Activated T-helper 1 cell treated with anti-CD3 and anti-CD28 coated beads, Interleukin-12 subunit alpha, Interleukin-12 subunit beta, Interleukin-2, Interleukin-4 antibody, amounts not matched to agents 30 ng/mL and 10 ng/mL and 1 ng/mL, durations not matched to agents 14 hours and 24 hours and 36 hours (primary cell): ENCODE measurements around the gene MYH16. TPM values are rescaled to one million over a fixed set of nuclear protein-coding genes. Genes with fewer than 3 reads are reported as not detected.
"Not testable (repeated sequence)": the region's sequence is repeated elsewhere in the genome, so short reads cannot be mapped to it uniquely, and the experiment has no call there.

Experiments
- DNase-seq: peaks from one replicate; pipeline ENCODE4 v3.0.0; 2021; ENCODE audit warnings: low spot score
- H3K27ac Mint-ChIP-seq: one replicate; pipeline ENCODE4 v1.8.0; 2021; ENCODE audit warnings: mild to moderate bottlenecking, mixed read lengths
- H3K27me3 Mint-ChIP-seq: one replicate; pipeline ENCODE4 v1.8.0; 2022; ENCODE audit warnings: mild to moderate bottlenecking, moderate library complexity, mixed read lengths; ENCODE audit not compliant: insufficient read depth
- H3K36me3 Mint-ChIP-seq: one replicate; pipeline ENCODE4 v1.8.0; 2021; ENCODE audit warnings: low read depth, mixed read lengths
- H3K4me1 Mint-ChIP-seq: one replicate; pipeline ENCODE4 v1.8.0; 2021; ENCODE audit warnings: low read depth, mixed read lengths
- H3K4me3 Mint-ChIP-seq: one replicate; pipeline ENCODE4 v1.8.0; 2021; ENCODE audit warnings: mild to moderate bottlenecking, moderate library complexity, mixed read lengths
- H3K9me3 Mint-ChIP-seq: one replicate; pipeline ENCODE4 v1.8.0; 2021; ENCODE audit warnings: mixed read lengths
- intact Hi-C: fragments of 100-400 bp; cut with micrococcal nuclease; formaldehyde crosslinking; loops from one replicate; pipeline ENCODE4 v1.15.1; 2024
- total RNA-seq: library from RNA; stranded (reverse); gene quantifications from 2 replicates; pipeline ENCODE4 v1.2.3, GENCODE V29; 2022

MYH16 gene
- total RNA-seq, 1 donor from 2014 or later: not detected

DNA sequence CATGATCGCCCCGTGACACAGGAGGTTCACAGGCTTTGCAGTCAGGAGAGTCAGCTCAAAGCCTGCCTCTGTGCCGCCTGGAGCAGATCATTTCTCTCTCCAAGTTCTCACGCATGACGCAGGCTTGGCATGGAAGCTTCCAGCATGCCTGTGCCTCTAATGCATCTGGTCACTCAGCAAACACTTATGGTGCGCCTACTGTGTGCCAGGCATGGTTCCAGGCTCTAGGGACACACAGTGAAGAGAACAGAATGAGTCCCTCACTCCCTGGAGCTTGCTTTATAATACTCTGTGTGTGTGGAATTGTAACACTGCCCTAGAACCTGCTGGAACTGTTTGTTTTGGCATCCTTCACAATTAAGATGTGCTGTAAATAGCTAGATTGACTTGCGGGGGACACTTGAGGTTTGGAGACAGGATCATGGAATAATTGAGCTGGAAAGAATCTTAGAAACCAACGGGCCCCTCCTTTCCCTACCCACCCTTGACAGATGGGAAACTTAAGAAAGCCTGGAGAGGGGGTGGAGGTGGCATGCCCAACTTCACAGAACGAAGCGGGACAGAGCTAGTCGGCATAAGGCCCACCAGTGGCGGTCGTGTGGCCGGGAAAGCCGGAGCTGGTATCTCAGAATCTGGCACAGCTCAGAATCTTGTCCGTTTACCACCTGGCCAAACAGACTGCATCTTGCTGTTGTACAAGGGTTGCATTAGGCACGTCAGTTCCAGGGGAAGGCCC, 4.6 kb upstream of the MYH16 start:
- H3K4me3 Mint-ChIP-seq: no peak overlapping the region
- H3K36me3 Mint-ChIP-seq: no peaks in the 10 kb centered on the region
- H3K9me3 Mint-ChIP-seq: peaks cover 3% of the 10 kb centered on the region
- no peak for DNase-seq
- intact Hi-C loops: no loop called here
- no peaks in the 10 kb centered on the region for H3K4me1 Mint-ChIP-seq
- H3K27me3 Mint-ChIP-seq: peaks cover 2% of the 10 kb centered on the region
- H3K27ac Mint-ChIP-seq: no peak overlapping the region

DNA sequence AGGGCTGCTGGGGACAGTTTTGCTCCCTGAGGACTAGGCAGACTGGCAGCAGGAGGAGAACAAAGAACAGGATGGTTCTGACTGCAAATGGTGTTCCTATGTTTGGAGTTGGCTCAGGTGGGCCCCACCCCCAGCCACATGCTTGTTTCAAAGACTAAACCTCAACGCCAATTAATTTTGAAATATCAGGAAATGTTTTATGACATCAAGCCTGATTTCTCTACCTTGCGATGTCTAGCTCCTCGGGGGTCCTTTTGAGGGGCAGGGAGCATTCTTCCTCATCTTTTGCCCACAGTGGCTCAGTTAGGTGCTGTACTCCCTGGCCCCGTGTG, 4.1 kb upstream of the MYH16 start:
- H3K4me3 Mint-ChIP-seq: no peak overlapping the region
- H3K36me3 Mint-ChIP-seq: no peaks in the 10 kb centered on the region
- DNase-seq: no peak
- H3K9me3 Mint-ChIP-seq: peaks cover 3% of the 10 kb centered on the region
- H3K4me1 Mint-ChIP-seq: peaks cover 3% of the 10 kb centered on the region
- H3K27ac Mint-ChIP-seq: no peak overlapping the region
- peaks cover 2% of the 10 kb centered on the region for H3K27me3 Mint-ChIP-seq
- intact Hi-C loops: no loop called here

DNA sequence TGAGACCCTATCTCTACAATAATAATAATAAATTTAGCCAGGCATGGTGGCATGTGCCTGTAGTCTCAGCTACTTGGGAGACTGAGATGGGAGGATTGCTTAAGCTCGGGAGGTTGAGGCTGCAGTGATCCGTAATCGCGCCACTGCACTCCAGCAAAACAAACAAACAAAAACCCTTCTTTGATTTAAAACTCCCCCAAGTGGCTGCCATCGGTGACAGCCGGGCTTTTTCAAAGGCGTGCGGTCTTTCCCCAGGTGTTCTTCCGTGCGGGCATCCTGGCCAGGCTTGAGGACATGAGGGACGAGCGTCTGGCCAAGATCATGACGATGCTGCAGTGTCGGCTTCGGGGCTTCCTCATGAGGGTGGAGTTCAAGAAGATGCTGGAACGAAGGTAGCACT, 1.9 kb upstream of the MYH16 start:
- intact Hi-C loops: no loop called here

DNA sequence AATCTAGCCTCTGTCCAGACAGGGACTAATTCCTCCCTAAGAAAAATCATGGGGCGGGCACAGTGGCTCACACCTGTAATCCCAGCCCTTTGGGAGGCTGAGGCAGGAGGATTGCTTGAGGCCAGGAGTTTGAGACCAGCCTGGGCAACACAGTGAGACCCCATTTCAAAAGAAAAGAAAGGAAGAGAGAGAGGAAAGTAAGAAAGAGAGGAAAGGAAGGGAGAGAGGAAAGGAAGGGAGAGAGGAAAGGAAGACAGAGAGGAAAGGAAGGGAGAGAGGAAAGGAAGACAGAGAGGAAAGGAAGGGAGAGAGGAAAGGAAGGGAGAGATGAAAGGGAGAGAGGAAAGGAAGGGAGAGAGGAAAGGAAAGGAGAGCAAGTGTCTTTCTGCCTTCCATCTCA, 922 bp downstream of the MYH16 start:
- not testable (repeated sequence) for H3K4me3 Mint-ChIP-seq
- peak overlapping the region; percentile 1 for H3K27ac Mint-ChIP-seq
- peaks cover 11% of the 10 kb centered on the region for H3K4me1 Mint-ChIP-seq

More for the DNA sequence above, 1.9 kb upstream of the MYH16 start:
- Mint-ChIP-seq H3K36me3 (no peaks in the 10 kb centered on the region), H3K9me3 (peaks cover 3% of the 10 kb centered on the region), H3K4me3 (no peak overlapping the region), H3K4me1 (peaks cover 11% of the 10 kb centered on the region), H3K27me3 (peaks cover 2% of the 10 kb centered on the region), H3K27ac (no peak overlapping the region)
- no peak for DNase-seq

DNA sequence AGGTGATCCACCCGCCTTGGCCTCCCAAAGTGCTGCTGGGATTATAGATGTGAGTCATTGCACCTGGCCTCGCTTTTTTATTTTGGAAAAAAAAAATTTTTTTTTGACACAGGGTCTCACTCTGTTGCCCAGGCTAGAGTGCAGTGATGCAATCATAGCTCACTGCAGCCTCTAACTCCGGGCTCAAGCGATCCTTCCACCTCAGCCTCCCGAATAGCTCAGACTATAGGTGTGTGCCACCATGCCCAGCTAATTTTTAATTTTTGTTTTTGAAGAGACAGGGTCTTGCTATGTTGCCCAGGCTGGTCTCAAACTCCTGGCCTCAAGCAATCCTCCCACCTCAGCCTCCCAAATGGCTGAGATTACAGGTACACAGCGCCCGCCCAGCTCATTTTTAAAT, 2.3 kb downstream of the MYH16 start:
- H3K27ac Mint-ChIP-seq, H3K9me3 Mint-ChIP-seq, intact Hi-C loops, DNase-seq, H3K4me3 Mint-ChIP-seq, H3K27me3 Mint-ChIP-seq, H3K36me3 Mint-ChIP-seq: not testable (repeated sequence)
- peaks cover 11% of the 10 kb centered on the region for H3K4me1 Mint-ChIP-seq

More for the DNA sequence above, 922 bp downstream of the MYH16 start:
- H3K36me3 Mint-ChIP-seq, H3K9me3 Mint-ChIP-seq, DNase-seq, intact Hi-C loops, H3K27me3 Mint-ChIP-seq: not testable (repeated sequence)

DNA sequence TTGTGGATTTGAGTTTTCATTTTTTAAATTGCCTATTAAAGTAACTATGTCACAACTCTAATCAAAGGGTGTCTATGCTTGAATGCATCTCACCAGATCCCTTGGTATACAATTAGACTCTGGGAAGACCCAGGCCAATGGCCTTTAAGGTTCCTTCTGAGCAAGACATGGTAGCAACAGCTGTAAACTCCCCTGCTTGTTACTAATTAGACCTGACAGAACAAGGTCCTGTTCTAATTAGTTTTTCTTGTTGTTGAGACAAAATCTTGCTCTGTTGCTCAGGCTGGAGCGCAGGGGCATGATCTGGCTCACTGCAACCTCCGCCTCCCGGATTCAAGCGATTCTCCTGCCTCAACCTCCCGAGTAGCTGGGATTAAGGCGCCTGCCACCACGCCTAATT, 2.9 kb downstream of the MYH16 start:
- Mint-ChIP-seq H3K27ac (no peak overlapping the region), H3K36me3 (no peaks in the 10 kb centered on the region), H3K9me3 (no peaks in the 10 kb centered on the region), H3K27me3 (peaks cover 2% of the 10 kb centered on the region), H3K4me1 (peaks cover 11% of the 10 kb centered on the region), H3K4me3 (no peak overlapping the region)
- DNase-seq: no peak
- intact Hi-C loops: no loop called here

DNA sequence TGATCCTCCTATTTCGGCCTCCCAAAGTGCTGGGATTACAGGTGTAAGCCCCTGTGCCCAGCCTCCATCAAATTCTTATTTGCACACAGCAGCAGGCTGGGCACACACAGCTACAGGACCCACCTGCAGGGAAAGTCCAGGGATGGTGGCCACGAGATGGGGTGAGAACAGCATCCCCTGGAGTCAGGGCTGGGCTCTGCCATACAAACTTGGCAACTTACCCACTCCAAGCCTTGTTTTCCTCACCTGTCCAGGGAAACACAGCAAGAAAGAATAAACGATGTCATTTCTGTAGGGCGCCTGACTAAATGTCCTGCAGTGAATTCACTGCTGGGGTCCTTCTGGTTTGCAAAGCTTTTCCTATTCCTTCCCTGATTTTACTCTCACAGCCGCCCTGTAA, 5.5 kb downstream of the MYH16 start:
- no peak for DNase-seq
- intact Hi-C loops: no loop called here
- Mint-ChIP-seq H3K4me1 (peaks cover 11% of the 10 kb centered on the region), H3K9me3 (no peaks in the 10 kb centered on the region), H3K36me3 (no peaks in the 10 kb centered on the region), H3K27me3 (peaks cover 2% of the 10 kb centered on the region), H3K27ac (no peak overlapping the region), H3K4me3 (no peak overlapping the region)

DNA sequence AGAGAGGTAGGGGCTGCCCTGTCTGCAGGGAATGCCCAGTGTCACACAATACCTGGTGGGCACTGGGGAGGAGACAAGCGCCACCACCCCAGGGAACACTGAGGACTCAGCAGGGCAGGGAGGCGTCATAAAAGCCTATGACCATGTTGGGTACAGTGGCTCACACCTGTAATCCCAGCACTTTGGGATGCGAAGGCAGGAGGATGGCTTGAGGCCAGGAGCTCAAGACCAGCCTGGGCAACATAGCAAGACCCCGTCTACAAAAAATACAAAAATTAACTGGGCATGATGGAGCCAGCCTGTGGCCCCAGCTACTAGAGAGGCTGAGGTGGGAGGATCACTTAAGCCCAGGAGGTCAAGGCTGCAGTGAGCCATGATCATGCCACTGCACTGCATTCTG, 11.5 kb downstream of the MYH16 start:
- H3K27me3 Mint-ChIP-seq, H3K36me3 Mint-ChIP-seq, H3K4me1 Mint-ChIP-seq, DNase-seq, intact Hi-C loops, H3K27ac Mint-ChIP-seq, H3K4me3 Mint-ChIP-seq, H3K9me3 Mint-ChIP-seq: not testable (repeated sequence)

DNA sequence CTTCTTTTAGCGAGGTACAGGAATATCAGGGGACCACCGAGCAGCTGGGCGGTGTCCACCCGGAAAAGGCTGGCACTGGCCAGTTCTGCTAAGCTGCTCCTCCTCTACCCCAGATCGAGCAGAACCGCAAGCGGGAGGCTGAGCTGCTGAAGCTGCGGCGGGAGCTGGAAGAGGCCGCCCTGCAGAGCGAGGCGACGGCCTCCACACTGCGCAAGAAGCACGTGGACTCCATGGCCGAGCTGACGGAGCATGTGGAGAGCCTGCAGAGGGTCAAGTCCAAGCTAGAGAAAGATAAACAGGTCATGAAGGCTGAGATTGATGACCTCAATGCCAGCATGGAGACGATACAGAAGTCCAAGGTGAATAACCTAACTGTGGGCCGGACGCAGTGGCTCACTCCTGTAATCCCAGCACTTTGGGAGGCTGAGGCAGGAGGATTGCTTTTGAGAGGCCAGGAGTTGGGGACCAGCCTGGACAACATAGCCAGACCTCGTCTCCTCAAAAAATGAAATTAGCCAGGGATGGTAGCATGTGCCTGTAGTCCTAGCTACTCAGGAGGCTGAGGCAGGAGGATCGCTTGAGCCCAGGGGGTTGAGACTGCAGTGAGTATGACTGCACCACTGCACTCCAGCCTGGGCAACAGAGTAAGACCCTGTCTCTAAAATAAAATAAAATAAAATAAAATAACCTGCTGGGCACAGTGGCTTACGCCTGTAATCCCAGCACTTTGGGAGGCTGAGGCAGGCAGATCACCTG, 15.3 kb downstream of the MYH16 start:
- H3K4me3 Mint-ChIP-seq: no peak overlapping the region
- no peaks in the 10 kb centered on the region for H3K36me3 Mint-ChIP-seq
- no peak overlapping the region for H3K27ac Mint-ChIP-seq
- H3K9me3 Mint-ChIP-seq: no peaks in the 10 kb centered on the region
- no peaks in the 10 kb centered on the region for H3K4me1 Mint-ChIP-seq
- no peak for DNase-seq
- H3K27me3 Mint-ChIP-seq: no peaks in the 10 kb centered on the region
- intact Hi-C loops: no loop called here

DNA sequence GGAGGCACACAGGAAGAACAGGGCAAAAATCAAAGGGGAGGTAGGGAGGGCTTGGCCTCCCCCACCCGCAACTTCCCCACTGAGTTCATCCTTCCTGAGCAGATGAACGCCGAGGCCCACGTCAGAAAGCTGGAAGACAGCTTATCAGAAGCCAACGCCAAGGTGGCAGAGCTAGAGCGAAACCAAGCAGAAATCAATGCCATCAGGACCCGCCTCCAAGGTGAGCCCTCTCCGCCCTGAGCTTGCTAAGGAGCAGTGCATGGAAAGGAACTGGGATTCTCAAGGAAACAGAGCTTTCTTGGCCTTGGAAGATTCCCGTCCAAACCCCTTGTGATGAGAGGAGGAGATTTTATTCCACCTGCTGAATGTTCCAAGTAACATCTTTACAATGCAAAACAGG, 16.5 kb downstream of the MYH16 start:
- Mint-ChIP-seq H3K27ac (no peak overlapping the region), H3K9me3 (no peaks in the 10 kb centered on the region), H3K27me3 (no peaks in the 10 kb centered on the region), H3K4me3 (no peak overlapping the region), H3K4me1 (no peaks in the 10 kb centered on the region), H3K36me3 (no peaks in the 10 kb centered on the region)
- intact Hi-C loops: no loop called here
- DNase-seq: no peak

DNA sequence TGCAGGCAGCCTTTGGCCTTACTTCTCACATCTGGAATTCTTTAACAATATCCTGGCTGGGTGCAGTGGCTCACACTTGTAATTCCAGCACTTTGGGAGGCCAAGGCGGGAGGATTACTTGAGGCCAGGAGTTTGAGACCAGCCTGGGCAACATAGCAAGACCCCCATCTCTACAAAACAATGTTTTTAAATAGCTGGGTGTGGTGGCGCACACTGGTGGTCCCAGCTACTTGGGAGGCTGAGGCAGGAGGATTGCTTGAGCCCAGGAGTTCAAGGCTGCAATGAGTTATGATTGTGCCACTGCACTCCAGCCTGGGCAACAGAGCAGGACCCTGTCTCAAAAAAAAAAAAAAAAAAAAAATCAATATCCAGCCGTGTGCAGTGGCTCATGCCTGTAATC, 17.5 kb downstream of the MYH16 start:
- H3K4me1 Mint-ChIP-seq, H3K36me3 Mint-ChIP-seq, DNase-seq, H3K9me3 Mint-ChIP-seq, H3K4me3 Mint-ChIP-seq, H3K27ac Mint-ChIP-seq, intact Hi-C loops, H3K27me3 Mint-ChIP-seq: not testable (repeated sequence)

DNA sequence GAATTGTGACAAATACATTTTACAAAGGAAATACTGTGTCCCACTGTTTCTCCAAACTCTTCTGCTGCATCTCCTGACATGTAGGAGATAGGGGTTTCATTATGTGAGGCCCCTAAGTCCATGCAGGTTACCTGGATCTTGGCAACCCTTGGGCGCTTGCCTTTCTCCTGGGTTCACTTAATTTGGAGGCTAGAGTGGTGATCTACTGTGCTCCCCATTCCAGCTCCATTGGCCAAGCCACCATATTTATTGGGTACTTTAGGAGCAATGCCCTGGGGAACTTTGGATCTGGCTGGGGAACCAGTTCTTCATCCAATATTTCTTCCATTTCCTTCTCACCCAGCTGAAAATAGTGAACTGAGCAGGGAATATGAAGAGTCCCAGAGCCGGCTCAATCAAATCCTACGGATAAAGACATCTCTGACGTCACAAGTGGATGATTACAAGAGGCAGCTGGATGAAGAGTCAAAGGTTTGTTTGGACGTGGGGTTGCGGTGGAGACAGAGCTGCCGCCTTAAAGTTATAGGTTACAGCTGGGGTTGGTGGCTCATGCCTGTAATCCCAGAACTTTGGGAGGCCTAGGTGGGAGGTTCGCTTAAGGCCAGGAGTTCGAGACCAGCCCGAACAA, 18.5 kb downstream of the MYH16 start:
- no peak for DNase-seq
- Mint-ChIP-seq H3K27me3 (no peaks in the 10 kb centered on the region), H3K9me3 (no peaks in the 10 kb centered on the region), H3K36me3 (no peaks in the 10 kb centered on the region), H3K4me1 (no peaks in the 10 kb centered on the region), H3K27ac (no peak overlapping the region), H3K4me3 (no peak overlapping the region)
- intact Hi-C loops: no loop called here

DNA sequence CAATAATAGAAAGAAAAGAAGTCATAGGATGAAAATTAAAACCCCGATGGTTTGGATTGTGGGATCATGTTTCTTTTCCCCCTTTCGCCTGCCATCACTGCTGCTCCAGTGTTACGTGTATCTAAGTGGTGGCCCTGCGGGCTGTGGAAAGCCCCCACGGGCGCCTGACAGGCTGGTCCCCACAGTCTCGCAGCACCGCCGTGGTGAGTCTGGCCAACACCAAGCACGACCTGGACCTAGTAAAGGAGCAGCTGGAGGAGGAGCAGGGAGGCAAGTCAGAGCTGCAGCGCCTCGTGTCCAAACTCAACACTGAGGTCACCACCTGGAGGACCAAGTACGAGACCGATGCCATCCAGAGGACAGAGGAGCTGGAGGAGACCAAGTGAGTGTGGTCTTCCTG, 19.5 kb downstream of the MYH16 start:
- Mint-ChIP-seq H3K27me3 (no peaks in the 10 kb centered on the region), H3K27ac (no peak overlapping the region), H3K9me3 (no peaks in the 10 kb centered on the region), H3K4me3 (no peak overlapping the region), H3K4me1 (no peaks in the 10 kb centered on the region), H3K36me3 (no peaks in the 10 kb centered on the region)
- no peak for DNase-seq
- intact Hi-C loops: no loop called here
